GM19328 (cell line): Measurements from ENCODE around the gene SIRPB2.

ENCODE experiments used
- ATAC-seq: cut with Tn5 transposase; IDR thresholded peaks from one replicate; pipeline ENCODE4 v1.9.1; 2021; ENCODE audit warnings: mild to moderate bottlenecking, moderate library complexity; ENCODE audit not compliant: unreplicated experiment

Gene SIRPB2

DNA sequence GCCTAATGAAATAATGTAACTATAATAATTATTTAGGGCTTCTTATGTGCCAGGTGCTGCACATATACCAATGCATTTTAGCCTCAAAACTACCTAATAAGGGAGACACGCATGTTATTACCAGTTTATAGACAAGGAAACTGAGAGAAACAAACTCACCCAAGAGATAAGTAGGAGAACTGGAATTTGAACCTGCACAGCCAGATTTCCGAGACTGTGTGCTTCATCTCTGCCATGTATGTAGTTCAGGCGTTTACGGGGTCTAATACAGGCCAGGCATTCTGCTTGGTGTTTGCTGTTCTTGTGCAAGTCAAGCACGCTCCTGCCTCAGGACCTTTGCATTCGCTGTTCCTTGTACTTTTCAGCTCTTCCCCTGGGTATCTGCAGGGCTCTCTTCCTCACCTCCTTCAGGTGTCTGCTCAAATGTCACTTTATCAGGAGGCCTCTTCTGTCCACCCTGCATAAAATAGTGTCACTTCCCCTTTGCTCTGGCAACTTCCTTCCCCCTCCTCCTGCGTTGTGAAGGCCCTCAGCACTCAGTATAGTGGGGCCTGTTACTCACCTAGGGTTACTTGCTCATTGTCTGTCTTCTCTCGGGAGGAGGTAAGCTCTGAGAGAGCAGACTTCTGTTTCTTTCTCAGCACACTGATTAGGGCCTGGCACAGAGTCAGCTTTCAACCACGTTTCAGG is 18.5 kb downstream of the SIRPB2 start:
- ATAC-seq = no peak

GRCh38 chr20:1471242-1471641 is 20.0 kb downstream of the SIRPB2 start:
- ATAC-seq = no peak

- ATAC-seq = no peak
Observed at GRCh38 chr20:1469925-1470571, 21.2 kb downstream of the SIRPB2 start.

DNA sequence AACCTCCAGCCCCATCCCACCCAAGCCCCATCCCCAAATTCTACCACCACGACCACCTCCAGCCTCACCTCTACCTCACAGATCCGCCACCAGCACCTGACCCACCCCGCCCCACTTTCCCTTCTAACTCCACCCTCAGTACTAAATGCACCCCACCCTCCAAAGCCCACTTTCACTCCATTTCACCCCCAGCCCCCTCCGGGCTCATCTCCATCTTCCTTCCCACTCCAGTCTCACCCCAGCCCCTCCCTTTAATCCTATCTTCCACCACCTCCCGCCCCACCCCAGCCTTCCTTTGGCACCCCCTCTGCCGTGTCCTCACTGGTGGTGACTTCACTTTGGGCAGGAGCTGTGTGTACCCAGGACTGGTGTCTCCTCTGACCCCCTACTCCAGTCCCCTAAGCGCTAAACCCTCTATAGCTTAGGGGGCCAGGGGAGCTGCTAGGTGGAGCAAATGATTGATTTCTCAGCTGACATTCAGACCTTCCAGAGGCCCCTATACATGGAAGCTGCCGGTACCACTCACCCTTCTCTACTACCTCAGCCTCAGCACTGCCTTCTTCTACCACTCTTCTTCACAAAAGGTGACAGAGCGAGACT is 21.8 kb downstream of the SIRPB2 start:
- no peak for ATAC-seq

GRCh38 chr20:1468117-1468624 is 23.0 kb downstream of the SIRPB2 start:
- no peak for ATAC-seq

DNA sequence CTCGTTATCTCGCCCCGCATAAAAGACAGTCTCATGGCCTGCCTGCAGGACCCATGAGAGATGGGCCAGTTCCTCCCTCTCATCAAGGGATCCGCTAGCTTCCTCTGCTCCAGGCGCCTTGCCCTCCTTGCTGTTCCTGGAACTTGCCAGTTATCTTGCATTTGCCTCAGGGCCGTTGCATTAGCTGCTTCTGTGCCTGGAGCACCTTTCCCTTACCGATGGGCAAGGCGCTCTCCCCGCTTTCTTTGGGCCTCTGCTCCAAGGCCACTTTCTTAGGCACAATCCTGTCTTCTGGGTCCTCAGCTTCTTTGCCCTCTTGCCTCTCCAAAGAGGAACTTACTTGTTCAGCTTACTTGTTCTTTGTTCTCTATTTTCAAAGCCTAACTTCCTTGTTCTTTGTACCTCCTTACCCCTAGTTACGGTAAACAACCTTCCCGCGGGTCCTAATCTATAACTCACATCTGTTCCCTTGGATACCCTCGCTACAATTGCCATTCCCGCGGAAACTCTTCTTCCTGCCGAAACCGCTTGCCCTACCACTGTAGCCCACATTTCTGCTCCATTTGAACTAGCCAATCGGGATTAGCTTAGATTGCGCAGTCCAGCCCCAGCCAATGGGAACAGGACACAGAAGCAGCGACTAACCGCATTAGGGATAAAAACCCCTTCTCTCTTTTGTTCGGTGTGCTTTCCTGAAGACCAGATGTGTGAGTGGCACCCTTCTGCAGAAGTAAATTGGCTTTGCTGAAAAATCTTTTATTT is 23.7 kb downstream of the SIRPB2 start:
- ATAC-seq = no peak

GRCh38 chr20:1467082-1467354 is 24.2 kb downstream of the SIRPB2 start:
- ATAC-seq = no peak

DNA sequence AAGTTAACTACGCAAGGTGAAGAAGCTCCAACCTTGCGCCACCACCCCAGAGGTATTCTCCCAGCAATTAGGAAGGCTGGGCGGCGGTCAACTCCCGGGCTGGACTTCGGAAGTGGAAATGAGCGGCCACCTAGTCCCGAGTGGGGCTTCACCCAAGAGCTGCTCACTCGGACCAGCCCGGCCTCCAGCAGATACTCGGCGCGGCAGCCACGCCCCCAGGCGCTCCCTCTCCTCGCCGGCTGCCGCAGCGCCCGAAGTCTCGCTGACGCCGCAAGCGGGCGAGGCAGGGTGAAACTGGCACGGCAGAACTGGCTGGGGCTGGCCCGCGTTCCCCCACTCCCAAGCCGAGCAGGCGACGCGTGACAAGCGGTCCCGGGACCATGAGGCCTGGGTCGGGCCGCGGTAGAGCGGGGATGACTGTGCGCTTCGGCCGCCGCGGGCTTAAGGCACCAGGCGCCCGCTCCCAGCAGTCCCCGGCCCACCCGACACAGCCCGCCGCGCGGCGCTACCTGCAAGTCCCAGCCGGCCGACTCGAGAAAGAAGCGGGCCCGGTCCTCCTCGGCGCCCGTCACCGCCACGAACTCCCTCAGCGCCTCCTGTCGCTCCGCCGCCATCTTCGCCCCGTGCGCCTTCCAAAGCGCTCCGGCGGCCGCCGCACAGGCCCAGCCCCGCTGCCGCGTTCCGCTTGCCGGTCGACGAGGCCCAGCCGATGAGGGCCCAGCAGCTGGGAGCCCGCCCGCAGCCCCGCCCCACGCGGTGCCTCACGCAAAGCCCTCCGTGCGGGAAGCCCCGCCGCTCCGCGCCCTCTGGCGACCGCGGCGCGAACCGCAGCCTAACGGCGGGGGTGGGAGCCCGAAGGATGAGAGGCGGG is 24.8 kb downstream of the SIRPB2 start, which contains the start of gene NSFL1C:
Gene NSFL1C, minus strand, starts transcription at position 639 of the 871 bp plus-strand sequence. Its CDS starts 25 bp downstream, at position 614.
- ATAC-seq = peak; percentile 84

- ATAC-seq = no peak
Observed at GRCh38 chr20:1465470-1466210, 25.6 kb downstream of the SIRPB2 start.

DNA sequence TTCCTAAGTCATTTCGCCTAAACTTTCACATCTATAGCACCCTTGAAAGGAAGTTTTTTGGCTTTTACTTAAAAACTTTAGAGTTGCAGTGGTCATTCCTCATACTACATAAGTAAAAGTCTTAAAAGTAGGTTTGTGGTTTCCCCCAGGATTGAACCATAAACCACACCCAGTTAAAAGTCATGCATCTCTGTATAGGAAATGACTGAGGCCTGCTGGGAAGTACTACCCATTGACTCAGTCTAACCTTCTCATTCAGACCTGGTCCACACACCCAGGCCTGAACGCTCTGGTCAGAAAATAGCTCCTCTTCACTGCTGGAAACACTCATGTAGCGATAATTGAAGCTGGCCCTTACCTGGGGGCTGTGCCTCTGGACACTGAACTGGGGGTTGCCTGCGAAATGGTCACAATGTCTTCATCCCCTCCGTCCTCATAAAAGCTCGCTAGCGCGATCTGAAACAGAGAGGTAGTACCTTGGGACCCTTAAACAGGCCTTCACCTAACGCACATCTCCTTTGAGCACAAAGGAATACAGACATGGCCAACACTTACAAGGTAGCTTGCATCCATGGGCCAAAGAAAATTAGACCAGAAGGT is 27.1 kb downstream of the SIRPB2 start:
- ATAC-seq = no peak

GRCh38 chr20:1462834-1463233 is 28.4 kb downstream of the SIRPB2 start:
- no peak for ATAC-seq

GRCh38 chr20:1462001-1462400 is 29.2 kb downstream of the SIRPB2 start:
- no peak for ATAC-seq

DNA sequence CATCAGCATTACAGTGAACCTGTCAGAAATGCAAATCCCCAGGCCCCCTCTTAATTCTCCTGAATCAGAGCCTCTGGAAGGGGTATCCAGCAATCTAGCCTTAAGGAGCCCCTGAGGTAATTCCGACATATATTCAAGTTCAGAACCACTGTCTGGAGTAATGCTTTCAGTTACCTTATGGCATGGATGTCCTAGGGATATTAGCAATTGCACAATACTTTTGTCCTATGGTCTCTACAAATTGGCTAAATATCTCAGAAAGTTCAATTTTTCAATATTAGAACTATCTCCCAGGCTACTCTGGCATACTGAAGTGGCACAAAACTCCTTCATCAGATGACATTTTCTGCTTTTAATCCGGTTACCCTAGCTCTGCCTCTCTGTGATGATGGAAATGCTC is 30.9 kb downstream of the SIRPB2 start:
- ATAC-seq = no peak

DNA sequence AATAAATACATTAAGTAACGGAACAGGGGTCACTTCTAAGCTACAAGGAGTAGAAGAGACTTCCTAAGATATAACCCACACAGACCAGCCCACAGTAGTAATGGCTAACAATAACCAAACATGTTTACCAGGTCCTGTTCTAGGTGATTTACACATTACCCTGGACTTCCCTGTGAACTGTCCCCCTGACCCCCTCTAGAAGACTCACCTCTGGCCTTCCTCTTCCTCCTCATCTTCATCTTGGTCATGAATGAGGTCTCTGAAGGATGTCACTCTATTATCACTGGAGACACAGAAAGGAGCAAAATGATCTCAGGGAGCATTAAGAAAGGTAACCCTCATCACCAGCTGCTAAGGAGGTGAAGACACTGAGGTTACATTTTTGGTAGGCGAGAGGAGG is 33.2 kb downstream of the SIRPB2 start:
- ATAC-seq = no peak

GRCh38 chr20:1456300-1456699 is 34.9 kb downstream of the SIRPB2 start:
- no peak for ATAC-seq

- ATAC-seq = no peak
Observed at GRCh38 chr20:1450926-1451491, 40.2 kb downstream of the SIRPB2 start.

DNA sequence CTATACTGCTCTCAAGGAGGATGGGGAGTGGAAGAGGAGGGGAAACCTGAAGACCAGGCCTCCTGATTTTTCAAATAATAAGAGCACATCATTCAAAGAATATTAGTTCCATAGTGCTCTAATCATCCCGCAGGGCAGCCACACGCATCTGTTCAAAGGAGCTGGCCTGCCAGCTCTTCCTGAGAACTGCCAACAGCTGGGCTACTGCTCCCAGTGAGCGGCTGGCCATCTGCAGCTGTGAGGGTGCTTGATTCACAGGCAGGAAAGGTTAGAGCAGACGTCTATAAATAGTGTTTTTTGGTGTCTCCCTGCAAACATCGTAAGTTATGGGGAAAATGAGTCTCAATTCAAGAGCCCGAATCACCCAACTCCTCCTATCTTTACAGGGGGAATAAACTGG is 41.9 kb downstream of the SIRPB2 start:
- ATAC-seq = no peak

GRCh38 chr20:1448081-1448620 is 43.1 kb downstream of the SIRPB2 start:
- ATAC-seq = no peak

GRCh38 chr20:1446536-1446935 is 44.7 kb downstream of the SIRPB2 start:
- no peak for ATAC-seq
